ENCODE data around the gene SUSD1.
"Not testable (repeated sequence)": the region's sequence is repeated elsewhere in the genome, so short reads cannot be mapped to it uniquely, and the experiment has no call there.

The SUSD1 gene

DNA sequence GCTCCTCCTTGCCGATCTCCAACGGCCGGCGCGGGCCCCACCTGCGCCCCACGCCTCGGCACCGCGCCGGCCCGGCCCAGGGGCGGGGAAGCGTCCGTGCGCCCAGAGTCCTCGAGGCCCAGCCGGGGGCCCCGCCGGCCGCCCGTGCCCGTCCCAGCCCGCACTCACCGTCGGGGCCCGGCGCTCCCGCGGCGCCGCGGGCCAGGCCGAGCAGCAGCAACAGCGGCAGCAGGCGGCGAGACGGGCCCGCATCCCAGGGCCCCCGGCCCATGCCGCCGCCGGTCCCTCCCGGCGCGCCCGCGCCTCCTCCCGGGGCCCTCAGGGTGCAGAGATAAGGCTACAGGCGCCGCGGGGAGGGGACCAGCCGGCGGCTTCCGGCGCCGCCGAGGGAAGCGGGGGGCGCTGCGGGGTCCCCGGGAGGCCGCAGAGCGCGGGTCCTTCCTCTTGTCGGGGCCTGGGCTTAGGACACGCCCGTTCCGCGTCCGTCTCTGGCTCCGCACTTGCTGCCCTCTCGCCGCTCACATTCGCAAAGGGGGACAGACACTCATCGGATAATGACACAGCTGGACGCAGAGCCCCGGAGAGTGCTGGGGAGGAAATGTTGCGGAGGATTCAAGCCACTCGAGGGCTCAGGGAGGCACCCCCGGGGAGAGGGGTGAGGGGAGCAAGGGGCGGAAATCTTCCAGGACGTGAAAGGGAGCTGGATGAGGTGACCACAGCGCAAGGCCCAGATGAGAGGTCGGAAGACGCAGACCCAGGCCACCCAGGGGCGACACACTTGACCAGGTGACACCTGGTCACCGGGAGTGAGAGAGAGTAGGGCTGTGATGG is at the start of gene SUSD1:
Gene SUSD1, minus strand, starts transcription at position 333 of the 831 bp plus-strand sequence. Its CDS starts 62 bp downstream, at position 271.
- no peak for DNase-seq

DNA sequence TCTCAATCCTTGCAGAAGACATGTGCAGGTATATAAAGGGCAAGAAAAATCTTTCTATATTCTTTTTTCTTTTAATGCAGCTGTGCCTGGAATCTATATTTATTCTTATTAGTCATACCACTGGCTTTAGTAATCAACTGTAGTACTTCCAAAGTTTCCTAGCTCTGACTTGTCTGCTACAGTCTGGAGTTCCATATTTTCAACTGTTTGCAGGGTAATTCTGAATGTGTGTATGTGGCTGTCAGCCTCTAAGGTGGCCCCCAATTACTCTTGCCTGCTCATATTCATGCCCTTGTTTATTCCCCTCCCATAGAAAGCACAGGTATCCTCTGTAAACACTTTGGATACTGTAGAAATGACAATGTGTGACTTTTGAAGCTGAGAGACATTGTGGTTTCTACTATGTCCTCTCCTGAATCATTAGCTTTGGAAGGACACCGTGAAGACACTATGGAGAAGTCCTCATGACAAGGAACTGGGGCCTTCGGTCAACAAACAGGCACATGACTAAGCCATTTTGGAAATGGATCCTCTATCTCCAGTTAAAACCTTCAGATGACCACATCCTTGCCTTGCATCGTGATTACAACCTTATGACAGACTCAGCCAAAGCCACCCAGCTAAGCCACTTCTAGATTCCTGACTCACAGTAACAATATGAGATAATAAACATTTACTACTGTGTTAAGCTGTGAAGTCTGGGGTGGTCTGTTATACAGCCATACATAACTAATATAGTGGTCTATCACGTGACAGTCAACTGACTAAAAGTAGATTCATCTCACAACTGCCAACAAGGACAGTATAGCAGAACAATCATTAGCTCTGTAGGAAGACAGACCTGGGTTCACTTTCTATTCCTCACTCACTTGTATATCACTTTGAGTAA is 49.5 kb upstream of the SUSD1 start:
- DNase-seq: no peak

DNA sequence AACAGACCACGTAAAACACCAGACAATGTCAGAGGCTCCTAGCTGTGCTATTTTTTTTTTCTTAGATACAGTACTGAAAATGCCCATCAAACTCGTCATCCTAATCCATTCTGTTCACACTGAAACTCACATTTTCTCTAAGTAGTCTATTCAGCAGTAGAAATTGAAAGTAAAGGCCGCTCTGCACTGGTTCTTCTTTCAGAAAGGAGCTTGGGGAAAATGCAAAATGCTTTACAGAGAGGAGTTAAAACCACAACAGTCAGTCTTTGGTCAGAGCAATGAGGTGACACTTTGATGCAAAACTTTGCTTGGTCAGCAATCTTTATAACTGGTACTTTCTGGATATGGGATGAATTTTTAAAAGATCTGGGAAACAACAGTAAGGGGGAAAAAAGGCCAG is 43.8 kb upstream of the SUSD1 start:
- no peak for DNase-seq

DNA sequence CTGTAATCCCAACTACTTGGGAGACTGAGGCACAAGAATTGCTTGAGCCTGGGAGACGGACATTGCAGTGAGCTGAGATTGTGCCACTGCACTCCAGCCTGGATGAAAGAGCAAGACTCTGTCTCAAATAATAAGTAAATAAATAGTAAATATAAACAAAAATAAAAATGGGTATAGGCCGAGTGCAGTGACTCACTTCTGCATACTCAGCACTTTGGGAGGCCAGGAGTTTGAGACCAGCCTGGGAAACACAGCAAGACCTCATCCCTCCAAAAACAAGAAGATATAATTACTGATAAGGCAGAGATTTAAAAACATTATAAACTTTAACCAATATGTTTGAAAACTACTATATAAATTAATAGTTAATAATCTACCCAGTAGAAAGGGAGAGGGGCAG is 37.8 kb upstream of the SUSD1 start:
- no peak for DNase-seq

DNA sequence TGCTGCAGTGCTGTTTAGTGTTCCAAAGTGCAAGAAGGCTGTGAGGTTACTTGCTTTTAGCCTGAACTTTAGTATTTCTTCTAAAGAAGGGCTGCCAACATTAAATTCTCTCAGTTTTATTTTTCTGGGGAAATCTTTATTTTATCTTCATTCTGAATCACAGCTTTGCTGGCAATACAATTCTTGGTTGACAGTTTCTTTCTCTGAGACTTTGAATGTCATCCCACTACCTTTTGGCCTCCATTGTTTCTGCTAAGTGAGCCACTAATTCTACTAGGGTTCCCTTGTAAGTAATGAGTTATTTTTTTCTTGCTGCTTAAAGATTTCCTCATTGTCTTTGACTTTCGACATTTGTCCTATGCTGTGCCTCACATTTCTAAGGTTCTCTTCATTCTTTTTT is 32.4 kb upstream of the SUSD1 start:
- no peak for DNase-seq

DNA sequence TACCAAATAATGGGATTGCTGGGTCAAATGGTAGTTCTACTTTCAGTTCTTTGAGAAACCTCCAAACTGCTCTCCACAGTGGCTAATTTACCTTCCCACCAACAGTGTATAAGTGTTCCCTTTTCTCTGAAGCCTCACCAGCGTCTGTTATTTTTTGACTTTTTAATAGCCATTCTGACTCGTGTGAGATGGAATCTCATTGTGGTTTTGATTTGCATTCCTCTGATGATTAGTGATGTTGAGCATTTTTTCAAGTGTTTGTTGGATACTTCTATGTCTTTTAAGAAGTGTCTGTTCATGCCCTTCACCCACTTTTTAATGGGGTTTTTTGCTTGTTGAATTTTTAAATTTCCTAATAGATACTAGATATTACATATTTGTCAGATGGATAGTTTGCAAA is 28.4 kb upstream of the SUSD1 start:
- no peak for DNase-seq

DNA sequence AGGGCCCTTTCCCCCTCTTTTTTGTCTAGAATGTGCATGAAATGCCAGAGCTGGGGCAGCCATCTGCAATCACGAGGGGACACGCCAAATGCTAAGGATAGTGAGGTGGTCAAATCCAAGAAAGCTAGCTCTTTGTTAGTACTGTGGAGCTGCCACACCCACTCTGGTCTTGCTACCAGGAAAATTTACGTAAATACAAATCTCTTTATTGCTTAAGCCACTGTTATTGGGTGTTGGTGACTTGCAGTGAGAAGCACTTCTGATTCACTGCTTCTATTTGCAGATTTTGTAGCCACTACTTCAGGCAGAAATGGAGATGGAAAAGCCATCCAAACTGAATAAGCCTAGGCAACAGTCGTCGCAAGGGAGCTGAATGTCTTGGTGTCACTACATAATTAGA is 25.6 kb upstream of the SUSD1 start:
- DNase-seq: no peak

DNA sequence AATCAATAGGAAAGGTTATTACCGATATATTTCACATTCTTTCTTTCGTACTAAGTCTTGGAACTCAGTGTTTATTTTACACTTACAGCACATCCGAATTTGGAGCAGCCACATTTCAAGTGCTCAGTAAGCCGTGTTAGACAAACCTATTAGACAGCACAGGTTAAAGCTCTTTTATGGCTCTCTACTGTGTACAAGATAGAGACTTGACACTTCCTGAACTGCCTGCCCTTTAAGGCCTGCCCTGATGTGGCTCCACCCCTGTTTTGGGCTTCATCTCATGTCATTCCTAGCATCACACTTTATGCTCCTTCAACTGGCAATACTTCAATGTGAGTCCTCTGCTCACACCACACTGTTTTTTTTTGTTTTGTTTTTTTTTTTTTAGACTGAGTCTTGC is 23.5 kb upstream of the SUSD1 start:
- DNase-seq: no peak

DNA sequence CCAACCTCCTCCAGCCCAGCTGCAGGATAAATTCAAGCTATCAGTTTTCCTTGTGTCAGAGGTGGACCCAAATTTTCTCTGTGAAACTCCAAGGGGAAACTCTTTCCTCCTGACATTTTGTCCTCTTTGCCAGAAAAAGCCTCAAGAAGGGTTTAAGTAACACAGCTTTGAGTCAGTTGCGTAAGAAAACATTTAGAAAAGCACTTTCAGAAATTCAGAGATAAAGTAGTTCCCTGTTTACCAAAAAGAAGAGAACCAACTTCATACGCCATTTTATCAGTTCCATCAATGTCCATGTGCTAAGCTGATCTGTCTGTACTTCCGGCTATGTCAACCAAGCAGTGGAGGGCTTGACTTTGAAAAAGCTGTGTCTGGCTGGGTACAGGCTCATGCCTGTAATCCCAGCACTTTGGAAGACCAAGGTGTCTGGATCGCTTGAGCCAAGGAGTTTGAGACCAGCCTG is 19.9 kb upstream of the SUSD1 start:
- DNase-seq: no peak

DNA sequence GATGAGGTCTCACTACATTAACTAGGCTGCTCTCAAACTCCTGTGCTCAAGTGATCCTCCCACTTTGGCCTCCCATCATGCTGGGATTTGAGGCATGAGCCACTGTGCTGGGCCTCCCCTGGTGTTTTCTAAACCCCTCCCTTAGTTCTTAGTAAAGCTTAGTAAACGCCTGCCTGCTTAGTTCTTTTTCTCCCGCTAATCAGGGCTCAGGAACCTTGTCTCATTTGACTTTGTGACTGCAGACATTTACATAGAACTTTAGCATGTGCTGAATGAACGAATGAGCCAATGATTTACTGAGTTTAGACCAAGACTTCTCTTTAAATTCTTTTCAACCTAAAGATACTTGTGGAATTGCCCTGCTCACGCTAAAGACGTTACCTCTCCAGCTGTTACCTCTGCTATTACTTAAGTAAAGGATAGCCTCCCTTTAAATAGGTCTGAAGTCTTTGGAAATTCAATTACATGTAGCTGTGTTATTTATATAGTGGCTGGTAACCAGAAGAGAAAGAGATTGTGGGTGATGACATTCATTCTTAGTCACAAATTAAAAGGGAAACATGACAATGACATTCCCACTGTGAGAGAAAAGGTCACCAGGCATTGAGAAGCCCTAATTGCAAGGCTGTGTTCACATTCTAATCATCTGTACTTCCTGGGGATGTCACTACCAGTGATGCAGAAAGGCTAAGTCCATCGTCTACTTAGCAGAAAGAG is 18.6 kb upstream of the SUSD1 start:
- no peak for DNase-seq

DNA sequence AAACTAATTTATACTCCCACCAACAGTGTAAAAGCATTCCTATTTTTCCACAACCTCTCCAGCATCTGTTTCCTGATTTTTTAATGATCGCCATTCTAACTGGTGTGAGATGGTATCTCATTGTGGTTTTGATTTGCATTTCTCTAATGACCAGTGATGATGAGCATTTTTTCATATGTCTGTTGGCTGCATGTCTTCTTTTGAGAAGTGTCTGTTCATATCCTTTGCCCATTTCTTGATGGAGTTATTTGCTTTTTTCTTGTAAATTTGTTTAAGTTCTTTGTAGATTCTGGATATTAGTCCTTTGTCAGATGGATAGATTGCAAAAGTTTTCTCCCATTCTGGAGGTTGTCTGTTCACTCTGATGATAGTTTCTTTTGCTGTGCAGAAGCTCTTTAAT is 15.2 kb upstream of the SUSD1 start:
- not testable (repeated sequence) for DNase-seq

DNA sequence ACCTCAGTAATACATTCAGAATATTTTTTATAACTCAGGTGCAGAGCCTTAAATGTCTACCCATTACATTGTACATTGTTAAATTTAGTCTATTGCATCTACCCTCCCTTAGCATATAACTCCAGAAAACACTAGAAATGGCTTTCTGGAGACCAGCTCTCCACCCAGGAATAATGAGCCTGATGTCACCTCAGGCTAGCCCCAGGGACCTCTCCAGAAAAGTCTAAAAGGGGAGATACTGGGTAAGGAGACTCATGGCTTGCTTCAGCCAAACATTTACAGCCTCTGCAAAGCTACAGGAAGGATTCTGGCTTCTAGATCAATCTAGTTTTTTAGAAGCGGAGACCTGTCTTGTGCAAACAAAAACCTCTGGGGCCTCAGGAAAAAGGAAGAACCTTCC is 13.8 kb upstream of the SUSD1 start:
- no peak for DNase-seq

DNA sequence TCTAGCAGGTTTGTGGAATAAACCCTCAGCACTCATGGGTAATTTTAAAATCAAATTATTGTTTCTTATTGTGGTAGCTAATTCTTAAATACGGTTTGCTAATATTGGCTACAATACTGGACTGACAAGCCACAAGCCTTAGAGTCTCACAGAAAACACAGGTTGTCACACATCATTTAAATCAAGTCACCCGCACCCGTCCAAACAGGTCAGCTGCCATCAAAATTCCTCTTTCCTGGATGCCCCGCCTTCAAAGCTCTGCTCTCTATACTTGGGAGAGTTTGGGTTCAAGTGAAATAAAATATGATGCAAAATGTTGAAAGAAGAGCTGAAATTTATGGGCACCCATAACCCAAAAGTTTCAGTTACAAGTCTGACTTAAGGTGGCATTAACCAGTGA is 12.3 kb upstream of the SUSD1 start:
- DNase-seq: no peak

DNA sequence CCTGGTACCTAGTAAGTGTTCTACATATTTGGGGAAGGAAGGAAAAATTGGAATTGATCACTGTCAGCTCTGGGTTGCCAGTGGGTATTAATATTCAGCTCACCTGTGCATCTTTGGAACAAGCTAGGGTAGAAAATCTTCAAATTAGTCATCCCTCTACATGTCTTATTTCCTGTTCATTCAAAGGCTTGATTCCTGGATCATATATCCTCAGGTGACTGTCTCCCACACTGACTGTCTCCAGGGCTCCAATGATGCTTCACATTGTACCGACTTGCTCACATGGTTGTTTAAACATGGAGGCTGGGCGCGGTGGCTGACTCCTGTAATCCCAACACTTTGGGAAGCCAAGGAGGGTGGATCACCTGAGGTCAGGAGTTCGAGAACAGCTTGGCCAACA is 11.6 kb upstream of the SUSD1 start:
- DNase-seq: no peak

DNA sequence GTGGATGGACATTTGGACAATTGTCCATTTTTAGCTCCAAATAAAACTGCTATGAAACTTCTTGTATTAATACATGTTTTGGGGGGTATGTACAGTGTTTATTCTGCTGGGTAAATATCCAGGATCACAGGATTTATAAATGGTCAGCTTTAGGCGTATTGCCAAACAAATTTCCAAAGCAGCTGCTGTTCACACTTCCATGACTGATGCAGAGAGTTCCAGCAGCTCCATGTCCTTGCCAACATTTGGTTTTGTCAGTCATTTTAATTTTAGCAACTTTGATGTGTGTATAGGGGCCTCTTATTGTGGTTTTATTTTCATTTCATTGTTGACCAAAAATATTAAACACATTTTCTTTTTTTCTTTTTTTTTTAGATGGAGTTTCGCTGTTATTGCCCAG is 9.8 kb upstream of the SUSD1 start:
- DNase-seq: no peak

DNA sequence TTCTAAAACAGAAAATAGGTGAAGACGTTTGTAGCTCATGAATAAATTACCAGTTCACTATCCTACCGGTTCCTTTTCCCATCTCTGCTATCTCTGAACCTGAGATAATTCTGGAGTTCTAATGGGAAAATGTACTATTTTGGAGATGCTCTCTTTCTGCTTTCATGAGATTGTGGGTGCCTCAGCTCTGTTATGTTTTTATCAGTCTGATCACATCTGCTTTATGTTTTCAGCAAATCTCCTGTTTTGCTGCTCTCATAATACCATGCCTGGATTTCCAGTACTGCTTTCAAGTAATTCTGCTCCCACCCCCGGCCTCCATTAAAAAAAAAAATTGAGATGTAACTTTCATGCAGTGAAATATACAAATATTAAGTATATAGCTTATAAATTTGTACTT is 9.1 kb upstream of the SUSD1 start:
- DNase-seq: no peak

DNA sequence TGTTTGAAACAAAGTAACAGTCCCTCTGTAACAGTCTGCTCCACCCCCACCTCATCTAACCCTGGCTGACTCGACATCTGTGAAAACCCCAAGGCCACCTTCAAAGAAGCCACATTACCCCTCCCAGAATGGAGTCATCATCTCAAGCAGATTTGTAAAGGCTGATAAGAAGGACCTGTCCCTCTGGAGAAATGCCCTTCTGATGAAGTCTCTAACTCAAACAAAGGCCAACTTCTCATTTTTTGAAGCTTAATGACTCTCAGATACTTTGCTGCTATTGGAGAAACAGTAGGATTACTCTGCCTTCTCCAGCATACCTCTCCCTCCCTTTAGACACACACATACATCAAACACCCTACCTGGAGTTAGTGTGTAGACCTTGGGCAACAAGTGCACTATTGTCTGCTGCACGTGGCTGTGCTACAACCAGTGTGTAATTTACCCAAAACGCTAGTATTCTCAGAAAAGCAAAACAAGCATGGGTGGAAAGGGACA is 5.3 kb upstream of the SUSD1 start:
- no peak for DNase-seq

DNA sequence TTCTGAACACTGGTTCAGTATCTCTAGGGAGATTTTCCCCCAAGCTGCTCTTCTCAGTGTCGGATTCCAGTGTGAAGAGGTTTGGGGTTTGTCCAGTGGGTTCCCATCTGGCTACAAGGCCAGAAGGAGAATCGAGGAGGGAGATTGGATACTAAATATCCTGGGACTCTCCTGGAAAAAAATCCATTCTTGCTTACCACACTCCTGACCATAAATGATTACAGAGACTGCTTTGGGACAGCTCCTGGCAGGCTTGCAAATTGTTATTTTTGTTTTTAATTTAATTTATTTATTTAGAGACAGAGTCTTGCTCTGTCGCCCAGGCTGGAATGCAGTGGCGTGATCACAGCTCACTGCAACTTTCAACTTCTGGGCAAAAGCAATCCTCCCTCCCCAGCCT is 4.7 kb upstream of the SUSD1 start:
- DNase-seq: no peak

DNA sequence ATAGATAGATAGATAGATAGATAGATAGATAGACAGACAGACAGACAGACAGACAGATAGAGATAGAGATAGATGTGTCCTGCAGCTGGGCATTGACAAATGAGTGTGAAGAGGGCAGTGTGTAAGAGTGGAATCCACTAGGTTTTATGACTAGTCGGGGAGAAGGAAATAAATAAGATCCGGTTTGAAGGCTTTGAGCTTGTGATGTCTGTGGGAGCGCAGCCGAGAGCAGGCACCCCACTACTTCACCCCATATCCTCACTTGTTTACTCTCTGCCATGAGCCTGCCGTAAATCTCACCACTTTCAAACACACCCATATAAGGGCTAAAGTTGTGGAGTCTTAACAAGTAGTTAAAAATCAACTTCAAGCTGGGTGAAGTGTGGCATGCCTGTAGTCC is 1.4 kb upstream of the SUSD1 start:
- DNase-seq: no peak

DNA sequence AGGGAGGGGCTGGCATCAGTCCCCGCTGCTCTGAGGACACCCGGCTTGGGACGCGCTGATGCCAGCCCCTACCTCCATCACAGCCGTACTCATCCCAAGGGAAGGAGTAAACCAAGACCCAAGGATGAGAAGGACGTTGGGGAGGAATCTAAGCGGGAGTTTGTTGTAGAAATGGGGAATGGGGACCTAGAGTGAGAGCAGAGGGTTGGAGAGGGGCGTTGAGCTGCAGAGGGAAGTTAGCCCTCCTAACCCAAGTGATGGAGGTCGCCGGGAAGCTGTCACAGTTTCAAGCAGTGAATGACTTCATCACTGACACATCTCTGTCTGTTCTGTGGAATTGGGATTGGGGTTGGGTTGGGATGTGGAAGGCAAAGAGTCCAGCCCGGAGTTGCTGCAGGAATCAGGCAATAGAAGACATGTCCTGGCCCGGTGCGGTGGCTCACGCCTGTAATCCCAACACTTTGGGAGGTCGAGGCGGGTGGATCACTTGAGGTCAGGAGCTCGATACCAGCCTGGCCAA is 759 bp upstream of the SUSD1 start:
- no peak for DNase-seq

DNA sequence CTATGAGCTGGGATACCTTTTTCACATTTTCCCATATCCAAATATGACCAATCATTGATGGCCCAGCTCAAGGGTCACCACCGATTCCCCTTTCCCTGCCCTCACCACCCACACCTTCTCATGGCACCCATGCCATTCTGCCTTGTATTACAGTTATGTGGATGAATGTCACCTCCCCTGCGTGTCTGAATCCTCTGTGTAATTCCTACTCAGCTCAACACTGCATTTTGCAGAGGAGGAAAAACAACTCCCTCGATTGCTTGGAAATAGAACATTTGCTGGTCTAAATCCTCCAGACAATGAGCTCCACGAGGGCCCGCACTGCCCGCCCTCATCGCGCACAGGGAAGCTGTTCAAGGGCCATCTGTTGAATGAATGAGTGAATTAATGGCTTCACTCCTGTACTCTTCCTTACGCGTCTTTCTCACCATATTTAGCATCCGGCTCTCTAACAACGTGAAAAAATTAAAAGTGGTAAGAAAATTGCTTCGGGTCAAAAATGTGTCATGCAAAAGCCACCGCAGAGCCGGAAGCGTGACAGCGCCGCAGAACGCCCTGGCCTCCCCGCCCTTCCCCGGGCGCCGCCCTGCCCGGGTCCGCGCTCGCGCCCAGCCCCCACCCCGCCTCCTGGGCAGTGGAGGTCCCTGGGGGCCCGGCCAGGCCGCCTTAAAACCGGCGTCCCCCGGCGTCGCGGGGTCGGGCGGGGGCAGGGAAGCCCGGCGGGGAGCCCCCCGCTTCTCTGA is 704 bp downstream of the SUSD1 start:
- DNase-seq: no peak
